ENCODE measurements around the gene ELMO1. TPM values are rescaled to one million over a fixed set of nuclear protein-coding genes. Genes with fewer than 3 reads are reported as not detected.

ELMO1 gene
- total and polyA plus RNA-seq, 9 donors: 8.9 to 48.9 (median 28.0) TPM

- H3K4me1 ChIP-seq (ENCODE audit: insufficient read depth): no peaks in the 10 kb centered on the region
- H3K27ac ChIP-seq: no peak overlapping the region
- H3K9me3 ChIP-seq: no peaks in the 10 kb centered on the region
- H3K4me3 ChIP-seq: no peak overlapping the region
- H3K27me3 ChIP-seq: no peaks in the 10 kb centered on the region
- H3K36me3 ChIP-seq: no peaks in the 10 kb centered on the region
- intact Hi-C loops (cut with DNase I): no loop called here
- DNase-seq: no peak
- WGBS, 3 donors: 95 to 97% (median 97%) methylated on average over 2 of the region's 2 CpGs
- TF ChIP-seq CTCF (IDR thresholded peaks at IDR 0.05) (no peak), EP300 (IDR thresholded peaks at IDR 0.05) (no peak), POLR2A (IDR thresholded peaks at IDR 0.05) (no peak)
Measured at GRCh38 chr7:36964297-36964696, 484.4 kb downstream of the ELMO1 start.

- Histone ChIP-seq H3K27me3 (no peaks in the 10 kb centered on the region), H3K4me1 (ENCODE audit: insufficient read depth) (no peaks in the 10 kb centered on the region), H3K9me3 (no peaks in the 10 kb centered on the region), H3K4me3 (no peak overlapping the region), H3K36me3 (no peaks in the 10 kb centered on the region), H3K27ac (no peak overlapping the region)
- no peak for DNase-seq
- intact Hi-C loops (cut with DNase I): no loop called here
- 84 to 93% (median 85%) methylated on average over 3 of the region's 3 CpGs for WGBS, 3 donors
- TF ChIP-seq EP300 (IDR thresholded peaks at IDR 0.05) (no peak), POLR2A (IDR thresholded peaks at IDR 0.05) (no peak), CTCF (IDR thresholded peaks at IDR 0.05) (no peak)
Measured at GRCh38 chr7:36962367-36962766, 486.3 kb downstream of the ELMO1 start.

- Histone ChIP-seq H3K4me1 (ENCODE audit: insufficient read depth) (no peaks in the 10 kb centered on the region), H3K4me3 (no peak overlapping the region), H3K36me3 (no peaks in the 10 kb centered on the region), H3K27me3 (no peaks in the 10 kb centered on the region), H3K27ac (no peak overlapping the region), H3K9me3 (no peaks in the 10 kb centered on the region)
- DNase-seq: no peak
- intact Hi-C loops (cut with DNase I): no loop called here
- TF ChIP-seq POLR2A (IDR thresholded peaks at IDR 0.05) (no peak), CTCF (IDR thresholded peaks at IDR 0.05) (no peak), EP300 (IDR thresholded peaks at IDR 0.05) (no peak)
Measured at GRCh38 chr7:36961693-36962092, 487.0 kb downstream of the ELMO1 start.

GRCh38 chr7:36961097-36961496 lies 487.6 kb downstream of the ELMO1 start:
- no peaks in the 10 kb centered on the region for H3K36me3 ChIP-seq
- H3K27me3 ChIP-seq: no peaks in the 10 kb centered on the region
- no peaks in the 10 kb centered on the region for H3K4me1 ChIP-seq (ENCODE audit: insufficient read depth)
- TF ChIP-seq POLR2A (IDR thresholded peaks at IDR 0.05) (no peak), CTCF (IDR thresholded peaks at IDR 0.05) (no peak), EP300 (IDR thresholded peaks at IDR 0.05) (no peak)
- WGBS, 3 donors: 81 to 94% (median 90%) methylated on average over 2 of the region's 2 CpGs
- no peak for DNase-seq
- no peaks in the 10 kb centered on the region for H3K9me3 ChIP-seq
- H3K4me3 ChIP-seq: no peak overlapping the region
- no peak overlapping the region for H3K27ac ChIP-seq
- intact Hi-C loops (cut with DNase I): no loop called here

- Histone ChIP-seq H3K36me3 (no peaks in the 10 kb centered on the region), H3K4me1 (ENCODE audit: insufficient read depth) (no peaks in the 10 kb centered on the region), H3K27ac (no peak overlapping the region), H3K4me3 (no peak overlapping the region), H3K27me3 (no peaks in the 10 kb centered on the region), H3K9me3 (no peaks in the 10 kb centered on the region)
- TF ChIP-seq CTCF (IDR thresholded peaks at IDR 0.05): no peak
- no peak for TF ChIP-seq EP300 (IDR thresholded peaks at IDR 0.05)
- no peak for TF ChIP-seq POLR2A (IDR thresholded peaks at IDR 0.05)
- 94 to 100% (median 98%) methylated on average over 1 of the region's 1 CpG for WGBS, 3 donors
- DNase-seq: no peak
- intact Hi-C loops (cut with DNase I): no loop called here
Measured at GRCh38 chr7:36960105-36960504, 488.6 kb downstream of the ELMO1 start.

Data from ovary (tissue), 9 donors.